ENCODE results near the gene ACTR3C. TPM values are rescaled to one million over a fixed set of nuclear protein-coding genes. Genes with fewer than 3 reads are reported as not detected.

Gene ACTR3C
- total and polyA plus RNA-seq, 4 donors: 6.8 to 34.2 (median 10.5) TPM

DNA sequence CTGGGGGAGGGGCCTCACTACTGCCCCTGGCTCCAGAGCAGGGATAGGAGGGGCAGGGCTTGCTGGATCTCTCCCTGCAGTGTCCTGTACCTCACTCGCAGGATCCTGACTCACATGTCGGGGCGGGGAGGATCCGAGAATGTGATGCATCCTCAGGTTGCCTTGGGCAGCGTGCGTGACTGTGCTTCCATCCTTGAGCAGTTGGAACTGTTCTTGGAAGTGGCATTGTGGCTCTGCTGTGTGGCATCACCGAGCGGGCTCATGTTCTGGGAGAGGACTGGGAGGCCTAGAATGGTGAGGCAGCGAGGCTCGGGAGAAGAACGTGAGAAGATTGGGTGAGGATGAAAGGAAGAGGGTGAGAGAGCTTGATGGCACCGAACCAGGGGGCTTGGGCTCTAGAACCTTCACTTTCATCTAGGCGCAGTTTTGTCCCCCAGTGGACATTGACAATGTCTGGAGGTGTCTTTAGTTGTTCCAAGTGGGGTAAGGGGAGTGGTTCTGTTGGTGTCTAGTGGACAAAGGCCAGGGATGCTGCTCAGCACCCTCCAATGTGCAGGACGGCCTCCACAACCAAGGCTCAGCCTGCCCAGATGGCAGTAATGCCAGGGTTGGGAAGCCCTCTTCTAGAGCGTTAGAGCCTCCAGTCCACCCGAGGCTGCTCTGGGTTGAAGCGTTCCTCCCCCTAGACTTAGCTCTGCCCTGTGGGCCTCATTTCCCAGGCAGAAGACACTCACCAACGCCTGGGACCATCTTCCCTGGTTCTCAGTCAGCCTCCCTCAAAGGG, 9.7 kb upstream of the ACTR3C start:
- H3K27me3 ChIP-seq (ENCODE audit: control insufficient read depth in 3 of 3, insufficient read depth in 3 of 3, low read length in 2 of 3): no peaks in the 10 kb centered on the region
- 94 to 98% methylated on average over 18 of the region's 18 CpGs for WGBS, 2 donors
- ATAC-seq (ENCODE audit: insufficient read depth, low FRiP score) (no peak), DNase-seq (no peak)
- H3K9me3 ChIP-seq (ENCODE audit: control insufficient read depth in 4 of 4, insufficient read depth in 3 of 4, low read length in 3 of 4): no peaks in the 10 kb centered on the region
- H3K27ac ChIP-seq (ENCODE audit: low read depth in 1 of 2, low read length in 1 of 2): no peak overlapping the region
- peaks cover 0 to 21% (median 14%) of the 10 kb centered on the region in 4 donors for H3K36me3 ChIP-seq (ENCODE audit: control insufficient read depth in 4 of 4, insufficient read depth in 4 of 4, low read length in 4 of 4)
- no peak overlapping the region for H3K4me3 ChIP-seq
- TF ChIP-seq, protein P1, sequence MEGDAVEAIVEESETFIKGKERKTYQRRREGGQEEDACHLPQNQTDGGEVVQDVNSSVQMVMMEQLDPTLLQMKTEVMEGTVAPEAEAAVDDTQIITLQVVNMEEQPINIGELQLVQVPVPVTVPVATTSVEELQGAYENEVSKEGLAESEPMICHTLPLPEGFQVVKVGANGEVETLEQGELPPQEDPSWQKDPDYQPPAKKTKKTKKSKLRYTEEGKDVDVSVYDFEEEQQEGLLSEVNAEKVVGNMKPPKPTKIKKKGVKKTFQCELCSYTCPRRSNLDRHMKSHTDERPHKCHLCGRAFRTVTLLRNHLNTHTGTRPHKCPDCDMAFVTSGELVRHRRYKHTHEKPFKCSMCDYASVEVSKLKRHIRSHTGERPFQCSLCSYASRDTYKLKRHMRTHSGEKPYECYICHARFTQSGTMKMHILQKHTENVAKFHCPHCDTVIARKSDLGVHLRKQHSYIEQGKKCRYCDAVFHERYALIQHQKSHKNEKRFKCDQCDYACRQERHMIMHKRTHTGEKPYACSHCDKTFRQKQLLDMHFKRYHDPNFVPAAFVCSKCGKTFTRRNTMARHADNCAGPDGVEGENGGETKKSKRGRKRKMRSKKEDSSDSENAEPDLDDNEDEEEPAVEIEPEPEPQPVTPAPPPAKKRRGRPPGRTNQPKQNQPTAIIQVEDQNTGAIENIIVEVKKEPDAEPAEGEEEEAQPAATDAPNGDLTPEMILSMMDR (IDR thresholded peaks at IDR 0.05; ENCODE audit: control extremely low read depth, extremely low read depth): no peak
- H3K9ac ChIP-seq (ENCODE audit: insufficient read depth in 1 of 2, low read length in 2 of 2): no peak overlapping the region
- H3K4me1 ChIP-seq (ENCODE audit: control insufficient read depth in 5 of 5, insufficient read depth in 5 of 5, low read length in 5 of 5): peaks cover 0 to 39% (median 15%) of the 10 kb centered on the region in 5 donors

DNA sequence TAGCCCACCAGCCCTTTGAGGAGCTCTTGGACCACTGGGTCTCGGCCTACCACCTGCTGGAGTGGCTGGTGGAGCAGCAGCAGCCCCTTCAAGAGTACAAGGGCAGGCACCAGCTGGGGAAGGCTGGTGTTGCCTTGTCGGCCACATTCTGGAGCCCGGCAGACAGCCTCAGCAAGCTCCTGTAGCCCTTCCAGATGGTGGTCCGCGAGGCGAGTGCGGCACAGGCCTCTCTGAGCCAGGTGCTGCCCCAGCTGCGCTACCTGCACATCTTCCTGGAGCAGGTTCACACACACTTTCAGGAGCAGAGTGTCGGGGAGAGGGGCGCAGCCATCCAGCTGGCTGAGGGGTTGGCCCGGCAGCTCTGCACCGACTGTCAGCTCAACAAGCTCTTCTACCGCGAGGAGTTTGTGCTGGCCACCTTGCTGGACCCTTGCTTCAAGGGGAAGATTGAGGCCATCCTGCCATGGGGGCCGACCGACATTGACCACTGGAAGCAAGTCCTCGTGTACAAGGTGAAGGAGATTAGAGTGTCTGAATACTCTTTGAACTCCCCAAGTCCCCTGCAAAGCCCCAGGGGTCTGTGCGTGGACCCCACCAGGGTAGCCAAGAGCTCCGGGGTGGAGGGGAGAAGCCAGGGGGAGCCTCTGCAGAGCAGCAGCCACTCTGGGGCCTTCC, 7.0 kb upstream of the ACTR3C start:
- peaks cover 0 to 17% (median 0%) of the 10 kb centered on the region in 5 donors for H3K4me1 ChIP-seq (ENCODE audit: control insufficient read depth in 5 of 5, insufficient read depth in 5 of 5, low read length in 5 of 5)
- TF ChIP-seq, protein P1 (IDR thresholded peaks at IDR 0.05; ENCODE audit: control extremely low read depth, extremely low read depth): no peak
- ATAC-seq (ENCODE audit: insufficient read depth, low FRiP score): no peak
- no peaks in the 10 kb centered on the region for H3K27me3 ChIP-seq (ENCODE audit: control insufficient read depth in 3 of 3, insufficient read depth in 3 of 3, low read length in 2 of 3)
- H3K9ac ChIP-seq (ENCODE audit: insufficient read depth in 1 of 2, low read length in 2 of 2): no peak overlapping the region
- H3K9me3 ChIP-seq (ENCODE audit: control insufficient read depth in 4 of 4, insufficient read depth in 3 of 4, low read length in 3 of 4): no peaks in the 10 kb centered on the region
- DNase-seq: no peak
- no peak overlapping the region for H3K4me3 ChIP-seq
- no peak overlapping the region for H3K27ac ChIP-seq (ENCODE audit: low read depth in 1 of 2, low read length in 1 of 2)
- peaks cover 0 to 20% (median 9%) of the 10 kb centered on the region in 4 donors for H3K36me3 ChIP-seq (ENCODE audit: control insufficient read depth in 4 of 4, insufficient read depth in 4 of 4, low read length in 4 of 4)
- WGBS, 2 donors: 93 to 94% methylated on average over 19 of the region's 19 CpGs

DNA sequence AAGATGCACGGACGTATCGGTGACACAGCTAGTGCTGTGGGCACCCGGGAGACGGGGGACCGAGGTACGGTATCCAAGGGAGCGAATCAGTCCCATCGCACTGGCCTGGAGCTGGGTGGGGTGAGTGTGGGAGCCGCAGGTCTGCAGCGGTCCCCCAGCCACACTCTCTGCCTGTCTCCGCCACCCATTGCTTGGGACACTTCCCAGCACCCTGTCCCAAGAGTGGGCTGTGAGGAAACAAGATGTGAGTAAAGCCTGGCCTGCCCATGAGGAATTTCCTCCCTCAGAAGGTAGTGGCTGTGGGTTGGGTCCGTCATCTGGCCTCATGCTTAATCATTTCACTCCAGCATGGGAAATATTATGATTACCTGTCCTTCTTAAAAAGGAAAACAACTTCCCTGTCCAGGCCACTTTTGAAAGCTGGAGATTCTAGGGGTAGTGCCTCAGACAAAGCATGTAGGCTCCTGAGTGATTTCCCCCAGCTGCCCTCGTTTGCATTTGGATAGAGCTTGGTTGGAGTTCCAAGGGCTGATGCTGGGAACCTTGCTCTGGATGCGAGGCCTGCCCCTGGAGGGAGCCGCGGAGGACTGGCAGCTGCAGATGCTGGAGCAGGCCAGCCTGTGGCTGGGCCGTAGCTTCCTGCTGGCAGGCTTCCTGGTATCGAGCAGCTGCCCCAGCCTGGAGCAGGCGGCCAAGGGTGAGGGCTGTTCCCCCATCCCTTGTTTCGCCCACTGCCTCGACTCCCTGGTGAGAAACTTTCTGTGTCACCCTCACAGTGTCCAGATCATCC, 6.2 kb upstream of the ACTR3C start:
- H3K9me3 ChIP-seq (ENCODE audit: control insufficient read depth in 4 of 4, insufficient read depth in 3 of 4, low read length in 3 of 4): no peaks in the 10 kb centered on the region
- ATAC-seq (ENCODE audit: insufficient read depth, low FRiP score) (no peak), DNase-seq (no peak)
- WGBS, 2 donors: 86 to 90% methylated on average over 22 of the region's 22 CpGs
- peaks cover 0 to 17% (median 7%) of the 10 kb centered on the region in 5 donors for H3K4me1 ChIP-seq (ENCODE audit: control insufficient read depth in 5 of 5, insufficient read depth in 5 of 5, low read length in 5 of 5)
- H3K27ac ChIP-seq (ENCODE audit: low read depth in 1 of 2, low read length in 1 of 2): no peak overlapping the region
- no peak overlapping the region for H3K4me3 ChIP-seq
- H3K27me3 ChIP-seq (ENCODE audit: control insufficient read depth in 3 of 3, insufficient read depth in 3 of 3, low read length in 2 of 3): no peaks in the 10 kb centered on the region
- H3K9ac ChIP-seq (ENCODE audit: insufficient read depth in 1 of 2, low read length in 2 of 2): no peak overlapping the region
- TF ChIP-seq, protein P1 (IDR thresholded peaks at IDR 0.05; ENCODE audit: control extremely low read depth, extremely low read depth): no peak
- H3K36me3 ChIP-seq (ENCODE audit: control insufficient read depth in 4 of 4, insufficient read depth in 4 of 4, low read length in 4 of 4): peaks cover 0 to 20% (median 9%) of the 10 kb centered on the region in 4 donors
